H1 (cell line): ENCODE data around the gene ELMO1.

ENCODE experiments used
- BACH1 ChIP-seq: IDR thresholded peaks from 2 replicates; pipeline ENCODE4 v1.6.1; 2012; ENCODE audit warnings: low read length, improper control_type of control experiment
- EP300 ChIP-seq, 2 experiments: IDR thresholded peaks; 1 replicate in 1 of 2; 2 replicates in 1 of 2; pipeline ENCODE4 v1.6.1; 2011 to 2012; ENCODE audit warnings: low read depth in 2 of 2, low read length in 2 of 2, mild to moderate bottlenecking in 2 of 2, borderline replicate concordance in 1 of 2, inconsistent platforms in 1 of 2, moderate library complexity in 1 of 2
- EZH2 ChIP-seq: fragments of 200-600 bp; sonication (generic); IDR thresholded peaks from 2 replicates; pipeline ENCODE4 v1.7.1; 2012; ENCODE audit warnings: low read depth, mild to moderate bottlenecking, moderate library complexity, low read length, inconsistent platforms; ENCODE audit not compliant: severe bottlenecking
- TF ChIP-seq, protein P1 (sequence below): IDR thresholded peaks from 2 replicates; pipeline ENCODE4 v1.6.1; 2011; ENCODE audit warnings: low read length, improper control_type of control experiment
- TF ChIP-seq, protein P2 (sequence below), 3 experiments: IDR thresholded peaks; 1 replicate in 2 of 3; 2 replicates in 1 of 3; pipeline versions ENCODE4 v1.5.1 to v1.6.1; 2011; ENCODE audit warnings: low read length in 3 of 3, mild to moderate bottlenecking in 3 of 3, inconsistent platforms in 2 of 3, low read depth in 1 of 3, moderate library complexity in 1 of 3; ENCODE audit not compliant: insufficient read depth in 1 of 3; ENCODE audit errors: control extremely low read depth in 1 of 3

DNA sequence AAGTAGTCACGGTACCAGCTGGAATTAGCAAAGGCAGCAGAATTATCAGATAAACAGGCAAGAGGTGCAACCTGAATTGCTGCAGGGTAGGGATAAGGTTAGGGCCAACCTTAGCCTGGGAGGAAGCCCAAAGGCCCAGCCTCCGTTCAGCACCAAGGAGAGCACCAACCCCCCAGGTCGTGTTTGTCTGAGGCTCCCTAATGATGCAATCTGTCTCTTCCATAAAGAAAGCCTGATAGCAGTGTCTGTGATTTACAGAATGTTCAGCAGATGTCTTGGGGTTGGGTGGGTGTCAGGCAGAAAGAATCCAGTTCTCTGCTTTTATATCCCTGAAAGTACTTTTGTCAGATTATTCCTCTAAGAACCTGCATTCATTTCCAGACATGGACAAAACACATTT lies 396.0 kb downstream of the ELMO1 start:
- TF ChIP-seq, protein P1, sequence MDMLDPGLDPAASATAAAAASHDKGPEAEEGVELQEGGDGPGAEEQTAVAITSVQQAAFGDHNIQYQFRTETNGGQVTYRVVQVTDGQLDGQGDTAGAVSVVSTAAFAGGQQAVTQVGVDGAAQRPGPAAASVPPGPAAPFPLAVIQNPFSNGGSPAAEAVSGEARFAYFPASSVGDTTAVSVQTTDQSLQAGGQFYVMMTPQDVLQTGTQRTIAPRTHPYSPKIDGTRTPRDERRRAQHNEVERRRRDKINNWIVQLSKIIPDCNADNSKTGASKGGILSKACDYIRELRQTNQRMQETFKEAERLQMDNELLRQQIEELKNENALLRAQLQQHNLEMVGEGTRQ, result no peak
- TF ChIP-seq BACH1 (no peak), EZH2 (no peak), EP300 (IDR thresholded peaks at IDR 0.05; ENCODE audit: borderline replicate concordance in 1 of 2, low read depth in 2 of 2, low read length in 2 of 2) (0 out of 3 replicates have a peak, but pooled peaks of 1 of the 2 experiments have one; percentile 30)
- TF ChIP-seq, protein P2, sequence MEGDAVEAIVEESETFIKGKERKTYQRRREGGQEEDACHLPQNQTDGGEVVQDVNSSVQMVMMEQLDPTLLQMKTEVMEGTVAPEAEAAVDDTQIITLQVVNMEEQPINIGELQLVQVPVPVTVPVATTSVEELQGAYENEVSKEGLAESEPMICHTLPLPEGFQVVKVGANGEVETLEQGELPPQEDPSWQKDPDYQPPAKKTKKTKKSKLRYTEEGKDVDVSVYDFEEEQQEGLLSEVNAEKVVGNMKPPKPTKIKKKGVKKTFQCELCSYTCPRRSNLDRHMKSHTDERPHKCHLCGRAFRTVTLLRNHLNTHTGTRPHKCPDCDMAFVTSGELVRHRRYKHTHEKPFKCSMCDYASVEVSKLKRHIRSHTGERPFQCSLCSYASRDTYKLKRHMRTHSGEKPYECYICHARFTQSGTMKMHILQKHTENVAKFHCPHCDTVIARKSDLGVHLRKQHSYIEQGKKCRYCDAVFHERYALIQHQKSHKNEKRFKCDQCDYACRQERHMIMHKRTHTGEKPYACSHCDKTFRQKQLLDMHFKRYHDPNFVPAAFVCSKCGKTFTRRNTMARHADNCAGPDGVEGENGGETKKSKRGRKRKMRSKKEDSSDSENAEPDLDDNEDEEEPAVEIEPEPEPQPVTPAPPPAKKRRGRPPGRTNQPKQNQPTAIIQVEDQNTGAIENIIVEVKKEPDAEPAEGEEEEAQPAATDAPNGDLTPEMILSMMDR (IDR thresholded peaks at IDR 0.05; ENCODE audit: control extremely low read depth in 1 of 3, insufficient read depth in 1 of 3, low read depth in 1 of 3, low read length in 3 of 3), result no peak
